ENCODE data around the gene RAPGEF5. TPM values are rescaled to one million over a fixed set of nuclear protein-coding genes. Genes with fewer than 3 reads are reported as not detected.
A peak's percentile ranks its signal among the peaks of the same experiment; 100 is the strongest.

RAPGEF5 gene
- total RNA-seq, 6 experiments from 2014 or later = 15.5 to 56.4 (median 27.1) TPM

DNA sequence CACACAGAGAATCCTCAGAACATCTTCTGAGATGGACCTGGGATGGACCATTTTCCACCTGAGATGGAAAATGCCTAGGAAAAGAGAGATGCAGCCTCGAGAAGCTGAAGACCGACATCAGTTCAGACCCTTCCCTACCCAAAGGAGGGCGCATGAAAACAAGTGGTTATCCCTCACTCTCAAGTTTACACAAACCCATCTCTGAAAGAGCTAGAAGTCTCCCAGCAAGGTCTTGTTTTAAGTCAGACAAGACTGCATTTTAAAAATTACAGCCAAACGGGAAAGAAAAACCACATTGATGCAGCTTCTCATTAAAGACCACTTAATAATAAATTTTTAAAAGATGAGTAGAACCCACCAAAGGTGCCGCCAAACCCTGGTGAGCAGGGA is 1.3 kb downstream of the RAPGEF5 start:
- H3K9me3 ChIP-seq = no peaks in the 10 kb centered on the region
- H3K4me1 ChIP-seq = peaks cover 0 to 37% (median 4%) of the 10 kb centered on the region in 4 donors
- no peaks in the 10 kb centered on the region for H3K27me3 ChIP-seq
- ATAC-seq = no peak
- peak overlapping the region; percentile 66 to 87 (median 77) for H3K27ac ChIP-seq
- H3K4me3 ChIP-seq = peak overlapping the region in 2 of 3 donors; percentile 44 to 59
- 52% methylated on average over 5 of the region's 5 CpGs for WGBS (ENCODE audit: insufficient coverage, low coverage, low lambda C conversion rate, missing lambda C conversion rate)
- TF ChIP-seq POLR2A (IDR thresholded peaks at IDR 0.05) (no peak), CTCF (IDR thresholded peaks at IDR 0.05) (no peak)
- intact Hi-C loops (cut with DNase I) = no loop called here
- no peaks in the 10 kb centered on the region for H3K36me3 ChIP-seq
- DNase-seq = no peak

GRCh38 chr7:22354462-22354861 is 2.5 kb downstream of the RAPGEF5 start:
- no CpG with 5 or more reads among the region's 2 CpGs for WGBS (ENCODE audit: insufficient coverage, low coverage, low lambda C conversion rate, missing lambda C conversion rate)
- Histone ChIP-seq H3K27me3 (no peaks in the 10 kb centered on the region), H3K4me1 (peaks cover 0 to 37% (median 3%) of the 10 kb centered on the region in 4 donors), H3K4me3 (no peak overlapping the region), H3K9me3 (no peaks in the 10 kb centered on the region), H3K36me3 (no peaks in the 10 kb centered on the region), H3K27ac (no peak overlapping the region)
- intact Hi-C loops (cut with DNase I) = no loop called here
- ATAC-seq (no peak), DNase-seq (no peak)
- TF ChIP-seq CTCF (IDR thresholded peaks at IDR 0.05) = no peak
- no peak for TF ChIP-seq POLR2A (IDR thresholded peaks at IDR 0.05)

- Histone ChIP-seq H3K9me3 (no peaks in the 10 kb centered on the region), H3K27me3 (no peaks in the 10 kb centered on the region), H3K27ac (no peak overlapping the region), H3K4me3 (no peak overlapping the region), H3K36me3 (no peaks in the 10 kb centered on the region), H3K4me1 (peaks cover 0 to 24% (median 2%) of the 10 kb centered on the region in 4 donors)
- 87% methylated on average over 4 of the region's 4 CpGs for WGBS (ENCODE audit: insufficient coverage, low coverage, low lambda C conversion rate, missing lambda C conversion rate)
- DNase-seq = no peak
- intact Hi-C loops (cut with DNase I) = no loop called here
- no peak for ATAC-seq
- TF ChIP-seq POLR2A (IDR thresholded peaks at IDR 0.05) (no peak), CTCF (IDR thresholded peaks at IDR 0.05) (no peak)
These were observed 4.1 kb downstream of the RAPGEF5 start for GRCh38 chr7:22352887-22353286.

DNA sequence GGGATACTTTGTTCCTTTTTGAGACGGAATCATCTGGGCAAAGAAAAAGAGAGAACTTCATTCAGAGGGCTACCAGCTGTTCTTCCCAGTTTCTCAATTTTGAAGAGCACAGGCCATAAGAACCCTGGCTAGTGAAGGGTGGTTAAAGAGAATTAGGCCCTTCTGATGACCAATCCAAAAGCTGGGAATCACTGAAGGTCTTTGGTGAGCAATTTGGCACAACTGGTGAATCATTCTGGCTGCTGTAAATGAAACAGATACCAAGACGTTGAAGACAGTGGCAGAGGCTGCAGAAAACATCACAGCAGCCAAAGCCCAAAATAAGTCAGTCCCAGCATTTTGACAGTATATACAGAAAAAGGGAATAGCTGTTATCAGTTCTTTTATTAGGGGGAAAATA is 5.1 kb downstream of the RAPGEF5 start:
- H3K27me3 ChIP-seq = no peaks in the 10 kb centered on the region
- DNase-seq = no peak
- no peaks in the 10 kb centered on the region for H3K36me3 ChIP-seq
- no peak overlapping the region for H3K4me3 ChIP-seq
- TF ChIP-seq CTCF (IDR thresholded peaks at IDR 0.05) = no peak
- TF ChIP-seq POLR2A (IDR thresholded peaks at IDR 0.05) = no peak
- no peak for ATAC-seq
- 17% methylated on average over 2 of the region's 2 CpGs for WGBS (ENCODE audit: insufficient coverage, low coverage, low lambda C conversion rate, missing lambda C conversion rate)
- intact Hi-C loops (cut with DNase I) = no loop called here
- peaks cover 0 to 18% (median 2%) of the 10 kb centered on the region in 4 donors for H3K4me1 ChIP-seq
- H3K9me3 ChIP-seq = no peaks in the 10 kb centered on the region
- H3K27ac ChIP-seq = peak overlapping the region; percentile 61 to 71 (median 70)

- no peak overlapping the region for H3K4me3 ChIP-seq
- no peaks in the 10 kb centered on the region for H3K27me3 ChIP-seq
- peak overlapping the region; percentile 61 to 71 (median 70) for H3K27ac ChIP-seq
- ATAC-seq = peak; percentile 67 to 74 (median 68)
- intact Hi-C loops (cut with DNase I) = no loop called here
- 16% methylated on average over 2 of the region's 2 CpGs for WGBS (ENCODE audit: insufficient coverage, low coverage, low lambda C conversion rate, missing lambda C conversion rate)
- H3K4me1 ChIP-seq = peaks cover 0 to 18% (median 2%) of the 10 kb centered on the region in 4 donors
- no peak for DNase-seq
- no peaks in the 10 kb centered on the region for H3K9me3 ChIP-seq
- H3K36me3 ChIP-seq = no peaks in the 10 kb centered on the region
- TF ChIP-seq POLR2A (IDR thresholded peaks at IDR 0.05) = no peak
- TF ChIP-seq CTCF (IDR thresholded peaks at IDR 0.05) = no peak
These were observed 5.6 kb downstream of the RAPGEF5 start for GRCh38 chr7:22351329-22351692.
